Stimulated activated naive CD8-positive, alpha-beta T cell treated with anti-CD3 and anti-CD28 coated beads, Interleukin-15, amount 100 ng/mL, for 72 hours (primary cell): ENCODE measurements around the gene GBA3.

ENCODE experiments used
- ATAC-seq: fragments of 150-1000 bp; cut with Tn5 transposase; 2 replicates; pipeline ENCODE4 v1.10.0; 2021; ENCODE audit warnings: mild to moderate bottlenecking, moderate library complexity
- DNase-seq, 2 donors: peaks; one replicate each; pipeline ENCODE4 v3.0.0; 2021 to 2022
- H3K27ac Mint-ChIP-seq, 2 donors: one replicate each; pipeline ENCODE4 v1.8.0; 2022; ENCODE audit warnings: mild to moderate bottlenecking in 2 of 2, mixed read lengths in 2 of 2, moderate library complexity in 2 of 2
- H3K27me3 Mint-ChIP-seq: one replicate; pipeline ENCODE4 v1.8.0; 2022; ENCODE audit warnings: mixed read lengths
- H3K4me1 Mint-ChIP-seq: one replicate; pipeline ENCODE4 v1.8.0; 2022; ENCODE audit warnings: mild to moderate bottlenecking, mixed read lengths
- H3K4me3 Mint-ChIP-seq, 2 donors: one replicate each; pipeline ENCODE4 v1.8.0; 2022; ENCODE audit warnings: mild to moderate bottlenecking in 2 of 2, mixed read lengths in 2 of 2, moderate library complexity in 1 of 2
- H3K9me3 Mint-ChIP-seq, 2 donors: one replicate each; pipeline ENCODE4 v1.8.0; 2022; ENCODE audit warnings: mixed read lengths in 2 of 2

GBA3 gene

DNA sequence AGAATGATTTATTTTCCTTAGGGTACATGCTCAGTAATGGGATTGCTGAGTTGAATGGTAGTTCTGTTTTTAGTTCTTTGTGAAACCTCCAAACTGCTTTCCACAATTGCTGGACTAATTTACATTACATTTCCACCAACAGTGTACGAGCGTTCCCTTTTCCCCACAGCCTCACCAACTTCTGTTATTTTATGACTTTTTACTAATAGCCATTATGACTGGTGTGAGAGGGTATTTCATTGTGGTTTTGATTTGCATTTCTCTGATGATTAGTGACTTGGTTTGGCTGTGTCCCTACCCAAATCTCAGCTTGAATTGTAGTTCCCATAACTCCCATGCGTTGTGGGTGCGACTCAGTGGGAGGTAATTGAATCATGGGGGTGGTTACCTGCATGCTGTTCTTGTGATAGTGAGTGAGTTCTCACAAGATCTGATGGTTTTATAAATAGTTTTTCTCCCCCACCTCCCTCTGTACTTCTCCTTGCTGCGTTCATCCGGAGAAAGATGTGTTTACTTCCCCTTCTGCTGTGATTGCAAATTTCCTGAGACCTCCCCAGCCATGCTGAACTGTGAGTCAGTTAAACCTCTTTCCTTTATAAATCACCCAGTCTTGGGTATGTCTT is 95.1 kb downstream of the GBA3 start:
- DNase-seq (no peak), ATAC-seq (no peak)
- Mint-ChIP-seq H3K4me1 (no peaks in the 10 kb centered on the region), H3K9me3 (peaks cover 0 to 7% of the 10 kb centered on the region in 2 donors), H3K27me3 (no peaks in the 10 kb centered on the region), H3K4me3 (no peak overlapping the region), H3K27ac (no peak overlapping the region)

DNA sequence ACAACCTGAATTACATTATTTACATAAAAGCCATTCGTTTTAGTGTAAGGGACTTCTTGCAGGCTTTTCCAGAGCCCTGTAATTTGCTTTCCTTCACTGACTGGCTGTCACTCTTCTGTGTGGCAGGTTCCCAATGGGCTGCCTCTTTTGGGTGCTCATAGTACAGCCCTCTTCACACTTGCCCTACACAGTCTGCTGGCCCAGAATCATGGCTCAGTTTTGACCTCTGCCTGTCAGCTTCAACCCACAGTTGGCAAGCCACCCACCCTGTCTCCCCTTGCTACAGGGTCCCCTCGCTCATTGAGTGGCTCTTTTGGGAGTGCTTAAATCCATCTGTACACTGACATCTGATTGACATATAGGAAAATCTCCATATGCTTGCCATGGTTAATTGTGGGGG is 97.9 kb downstream of the GBA3 start:
- DNase-seq (no peak), ATAC-seq (no peak)
- peaks cover 0 to 7% of the 10 kb centered on the region in 2 donors for H3K9me3 Mint-ChIP-seq
- H3K4me3 Mint-ChIP-seq, result no peak overlapping the region
- no peaks in the 10 kb centered on the region for H3K27me3 Mint-ChIP-seq
- no peaks in the 10 kb centered on the region for H3K4me1 Mint-ChIP-seq
- H3K27ac Mint-ChIP-seq, result no peak overlapping the region

DNA sequence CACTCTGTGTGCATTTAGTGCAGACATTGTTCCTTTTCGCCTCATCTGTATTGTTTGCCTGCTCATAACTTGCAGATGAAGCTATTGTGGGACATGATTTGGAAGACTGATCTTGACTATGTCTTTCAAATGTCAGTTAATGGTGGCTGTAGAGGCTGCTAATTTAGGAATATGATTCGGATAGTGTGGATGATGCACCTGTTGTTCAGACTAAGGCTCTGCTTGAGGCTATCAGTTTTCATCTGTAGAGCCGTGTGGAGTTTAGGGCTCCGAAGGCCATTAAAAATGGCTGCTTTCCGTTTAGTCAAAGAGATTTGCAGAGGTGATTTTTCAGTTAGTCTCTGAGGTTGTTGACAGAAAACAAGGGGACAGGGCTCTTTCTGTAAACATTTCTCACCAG is 102.0 kb downstream of the GBA3 start:
- H3K27me3 Mint-ChIP-seq, result no peaks in the 10 kb centered on the region
- DNase-seq (no peak), ATAC-seq (no peak)
- no peak overlapping the region for H3K27ac Mint-ChIP-seq
- no peak overlapping the region for H3K4me3 Mint-ChIP-seq
- H3K9me3 Mint-ChIP-seq, result peaks cover 5% of the 10 kb centered on the region in 2 donors
- H3K4me1 Mint-ChIP-seq, result no peaks in the 10 kb centered on the region

DNA sequence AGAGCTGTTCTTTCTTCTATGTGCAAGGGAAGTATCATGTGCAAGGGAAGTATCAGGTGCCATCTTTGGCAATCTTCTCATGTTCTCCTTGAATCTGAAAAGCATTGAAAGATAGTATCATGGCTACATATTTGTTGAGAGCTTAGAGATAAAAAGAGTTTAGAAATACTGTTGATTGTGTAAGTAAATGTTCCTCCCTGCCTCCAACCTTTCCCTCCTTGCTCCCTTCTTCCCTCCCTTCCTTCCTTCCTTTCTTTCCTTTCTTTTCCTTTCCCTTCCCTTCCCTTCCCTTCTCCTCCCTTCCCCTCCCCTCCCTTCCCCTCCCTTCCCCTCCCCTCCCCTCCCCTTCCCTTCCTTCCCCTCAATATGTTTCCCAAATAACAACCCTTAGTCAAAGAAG is 108.7 kb downstream of the GBA3 start:
- Mint-ChIP-seq H3K27me3 (no peaks in the 10 kb centered on the region), H3K27ac (no peak overlapping the region), H3K4me1 (no peaks in the 10 kb centered on the region), H3K9me3 (peaks cover 5 to 13% of the 10 kb centered on the region in 2 donors), H3K4me3 (no peak overlapping the region)
- ATAC-seq (no peak), DNase-seq (no peak)

DNA sequence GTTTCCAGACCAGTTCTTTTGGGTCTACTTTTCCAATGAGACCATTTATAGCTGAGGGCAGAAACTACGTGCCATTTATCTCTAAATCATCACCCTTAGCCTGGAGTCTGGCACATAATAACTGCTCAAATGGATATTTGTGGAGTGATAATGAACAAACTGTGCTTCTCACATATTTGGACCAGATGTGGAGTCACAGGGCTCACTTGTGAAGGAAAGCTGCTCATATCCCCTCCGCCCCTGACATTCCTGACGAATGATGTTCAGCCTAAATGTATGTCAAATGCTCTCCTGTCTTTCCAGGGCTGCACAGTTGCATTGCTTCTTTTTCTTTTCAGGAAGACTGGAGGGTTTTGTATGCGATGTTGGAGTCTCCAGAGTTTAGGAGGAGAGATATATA is 110.1 kb downstream of the GBA3 start:
- Mint-ChIP-seq H3K4me3 (no peak overlapping the region), H3K27ac (no peak overlapping the region), H3K4me1 (no peaks in the 10 kb centered on the region), H3K27me3 (no peaks in the 10 kb centered on the region), H3K9me3 (peaks cover 5 to 13% of the 10 kb centered on the region in 2 donors)
- ATAC-seq (no peak), DNase-seq (no peak)

DNA sequence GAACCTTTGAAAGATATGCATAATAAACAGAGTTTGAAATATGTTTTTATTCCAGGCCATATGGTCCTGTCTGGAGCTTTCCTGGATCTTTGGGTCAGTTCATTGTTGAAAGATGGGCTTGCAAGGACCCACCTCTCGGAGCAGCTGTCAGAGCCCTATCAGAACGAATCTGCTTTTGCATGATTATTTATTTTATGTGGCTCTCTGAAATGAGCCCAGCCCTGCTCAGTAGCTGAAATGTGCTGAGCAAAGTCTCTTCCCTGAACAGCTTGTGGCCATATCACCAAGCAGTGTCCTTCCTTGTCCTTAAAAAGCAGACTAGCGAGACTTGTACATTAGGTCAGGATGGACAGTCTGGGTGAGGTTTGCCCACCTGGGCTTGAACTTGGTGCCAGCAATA is 110.8 kb downstream of the GBA3 start:
- DNase-seq, result no peak
- H3K27ac Mint-ChIP-seq, result no peak overlapping the region
- peaks cover 5 to 13% of the 10 kb centered on the region in 2 donors for H3K9me3 Mint-ChIP-seq
- no peak overlapping the region for H3K4me3 Mint-ChIP-seq
- no peaks in the 10 kb centered on the region for H3K27me3 Mint-ChIP-seq
- no peaks in the 10 kb centered on the region for H3K4me1 Mint-ChIP-seq
- no peak for ATAC-seq

DNA sequence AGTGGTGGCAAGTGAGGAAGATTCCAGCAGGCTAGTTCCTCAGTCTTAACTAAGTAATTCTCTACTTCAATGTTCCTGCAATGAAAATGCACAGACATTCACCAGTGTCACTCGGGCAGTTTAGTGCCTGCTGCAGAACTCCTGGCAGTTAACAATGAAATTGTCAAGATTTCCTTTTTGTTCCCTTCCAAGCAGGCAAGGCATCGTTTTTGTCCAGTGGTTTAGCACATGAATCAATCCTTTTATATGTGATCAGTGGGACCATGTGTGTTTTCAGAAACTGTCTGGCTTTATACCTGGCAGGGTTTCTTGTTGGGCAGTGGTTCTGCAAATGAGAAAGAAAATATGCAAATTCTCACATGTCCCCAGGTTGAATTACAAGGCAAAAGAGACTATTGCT is 122.2 kb downstream of the GBA3 start:
- H3K4me1 Mint-ChIP-seq, result no peaks in the 10 kb centered on the region
- DNase-seq, result no peak
- ATAC-seq, result no peak
- no peak overlapping the region for H3K4me3 Mint-ChIP-seq
- no peaks in the 10 kb centered on the region for H3K27me3 Mint-ChIP-seq
- peaks cover 3 to 6% of the 10 kb centered on the region in 2 donors for H3K9me3 Mint-ChIP-seq
- no peak overlapping the region for H3K27ac Mint-ChIP-seq

DNA sequence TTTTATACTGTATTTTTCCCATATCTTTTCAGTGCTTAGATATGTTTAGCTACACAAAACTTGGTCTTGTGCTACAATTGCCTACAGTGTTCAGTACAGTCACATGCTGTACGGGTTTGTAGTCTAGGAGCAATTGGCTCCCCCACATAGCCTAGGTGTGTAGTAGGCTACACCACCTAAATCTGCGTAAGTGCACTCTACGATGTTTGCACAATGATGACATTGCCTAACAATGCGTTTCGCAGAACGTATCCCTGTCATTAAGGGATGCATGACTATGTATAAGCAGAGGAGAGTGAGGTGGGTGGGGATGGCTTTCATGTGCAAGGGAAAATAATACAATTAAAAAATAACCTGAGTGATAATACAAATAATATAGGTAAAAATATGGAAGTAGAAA is 131.4 kb downstream of the GBA3 start:
- ATAC-seq (no peak), DNase-seq (no peak)
- H3K4me3 Mint-ChIP-seq, result no peak overlapping the region
- no peak overlapping the region for H3K27ac Mint-ChIP-seq
- H3K9me3 Mint-ChIP-seq, result peaks cover 7 to 13% of the 10 kb centered on the region in 2 donors
- no peaks in the 10 kb centered on the region for H3K4me1 Mint-ChIP-seq
- H3K27me3 Mint-ChIP-seq, result no peaks in the 10 kb centered on the region

DNA sequence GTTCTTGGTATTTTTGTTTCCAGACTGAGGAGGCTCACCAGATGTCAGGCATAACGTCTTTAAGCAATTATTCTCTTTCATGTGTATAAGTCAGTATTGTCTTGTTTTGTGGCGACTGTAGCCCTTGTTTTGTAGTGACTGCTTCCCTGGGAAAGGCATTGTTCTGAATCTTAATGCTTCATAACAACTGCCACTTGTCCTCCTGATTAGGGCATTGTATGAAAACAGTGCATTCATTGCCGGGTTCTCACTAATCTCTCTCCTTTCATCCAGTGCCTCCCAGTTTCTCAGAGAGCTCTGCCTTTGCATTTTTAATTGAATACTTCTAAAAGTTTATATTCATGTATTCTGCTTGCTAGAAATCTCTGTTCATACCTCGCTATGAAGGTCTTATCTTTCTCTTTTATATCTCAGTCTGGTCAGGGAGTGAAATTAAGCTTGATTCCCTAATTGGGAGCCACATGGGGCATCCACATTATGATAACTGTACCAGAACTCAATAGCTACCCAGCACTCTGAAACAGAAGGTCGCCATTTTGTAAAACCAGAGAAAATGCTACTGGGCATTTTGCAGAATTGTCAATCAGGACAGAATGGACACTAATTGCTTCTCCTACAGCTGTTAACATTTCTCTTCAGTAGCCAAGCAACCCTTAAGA is 149.8 kb downstream of the GBA3 start:
- Mint-ChIP-seq H3K4me1 (no peaks in the 10 kb centered on the region), H3K27ac (no peak overlapping the region), H3K9me3 (no peaks in the 10 kb centered on the region), H3K4me3 (no peak overlapping the region), H3K27me3 (no peaks in the 10 kb centered on the region)
- no peak for ATAC-seq
- no peak for DNase-seq

DNA sequence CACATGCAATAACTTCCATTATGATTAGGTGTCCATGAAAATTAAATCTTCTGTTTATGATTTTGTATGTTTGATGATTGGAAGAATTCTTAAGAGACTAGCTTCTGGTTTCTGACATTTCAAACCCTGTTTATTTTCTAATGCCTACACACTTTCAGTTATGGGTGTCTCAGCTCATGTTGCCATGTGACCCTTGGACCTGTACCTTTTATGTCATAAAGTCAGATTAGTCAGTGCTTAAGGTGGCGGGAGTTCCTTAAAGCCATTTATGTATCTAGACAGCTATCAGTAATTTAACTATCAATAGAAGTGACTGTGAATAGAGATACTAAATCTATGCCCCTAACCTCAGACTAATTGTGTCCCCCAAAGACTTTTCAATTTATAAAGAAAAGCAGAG is 155.6 kb downstream of the GBA3 start:
- no peaks in the 10 kb centered on the region for H3K4me1 Mint-ChIP-seq
- no peak overlapping the region for H3K4me3 Mint-ChIP-seq
- no peaks in the 10 kb centered on the region for H3K9me3 Mint-ChIP-seq
- peaks cover 24% of the 10 kb centered on the region for H3K27me3 Mint-ChIP-seq
- ATAC-seq (no peak), DNase-seq (no peak)
- no peak overlapping the region for H3K27ac Mint-ChIP-seq

DNA sequence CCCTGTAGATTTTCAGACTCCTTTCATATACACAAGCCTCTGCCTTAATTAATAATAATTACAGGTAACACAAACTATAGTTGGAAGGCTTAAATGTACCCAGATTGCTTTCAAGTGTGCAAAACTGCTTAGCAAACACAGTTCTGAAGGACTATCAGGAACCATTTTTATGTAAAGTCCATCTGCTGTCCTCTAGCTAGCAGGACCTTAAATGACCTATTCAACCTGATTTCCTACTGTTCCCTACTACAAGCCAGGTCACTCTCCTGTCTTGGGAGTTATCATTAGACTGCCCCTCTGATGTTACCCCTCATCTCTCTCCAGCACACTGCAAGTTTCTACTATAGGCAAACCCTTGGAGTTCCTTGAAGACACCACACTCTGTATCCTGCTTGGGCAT is 157.3 kb downstream of the GBA3 start:
- Mint-ChIP-seq H3K4me3 (no peak overlapping the region), H3K27me3 (peaks cover 26% of the 10 kb centered on the region), H3K4me1 (no peaks in the 10 kb centered on the region), H3K27ac (no peak overlapping the region), H3K9me3 (peaks cover 0 to 4% of the 10 kb centered on the region in 2 donors)
- ATAC-seq (no peak), DNase-seq (no peak)

DNA sequence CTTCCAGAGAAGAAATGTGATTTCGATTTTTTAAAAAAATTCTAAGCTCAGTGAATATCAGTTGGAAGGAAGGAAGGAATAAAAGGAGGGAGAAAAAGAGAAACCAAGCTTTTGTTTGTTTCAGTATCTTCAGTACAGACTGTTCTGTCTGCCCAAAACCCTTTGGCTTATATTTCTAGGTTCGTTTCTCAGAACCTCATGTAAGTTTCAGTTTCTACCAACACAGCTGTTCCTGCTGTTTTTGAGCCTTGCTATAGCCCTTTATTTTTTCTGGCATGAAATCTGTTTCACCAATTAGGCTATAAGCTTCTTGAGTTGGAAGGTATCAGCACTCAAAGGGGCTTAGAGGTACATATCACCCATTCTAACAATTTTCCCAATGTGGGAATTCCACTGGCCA is 157.9 kb downstream of the GBA3 start:
- H3K27me3 Mint-ChIP-seq, result peaks cover 28% of the 10 kb centered on the region
- ATAC-seq (no peak), DNase-seq (no peak)
- no peak overlapping the region for H3K4me3 Mint-ChIP-seq
- peaks cover 0 to 6% of the 10 kb centered on the region in 2 donors for H3K9me3 Mint-ChIP-seq
- H3K4me1 Mint-ChIP-seq, result no peaks in the 10 kb centered on the region
- H3K27ac Mint-ChIP-seq, result no peak overlapping the region

DNA sequence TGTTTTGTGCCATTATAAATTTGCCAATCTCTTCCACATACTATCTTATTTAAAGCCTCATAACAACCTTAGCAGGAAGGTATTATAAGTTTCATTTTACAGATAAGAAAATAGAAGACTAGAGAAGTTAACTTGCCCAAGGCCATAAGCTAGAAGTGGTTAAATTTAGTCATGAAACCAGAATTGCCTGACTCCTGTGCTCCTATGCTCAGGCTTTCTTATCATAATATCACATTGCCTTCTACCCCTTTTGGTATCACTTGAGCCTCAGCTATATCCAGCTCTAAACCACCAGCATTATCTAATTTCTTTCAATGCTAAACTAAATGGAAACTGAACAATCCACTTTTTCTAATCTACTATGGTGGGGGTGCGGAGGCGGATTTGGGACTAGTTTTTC is 164.7 kb downstream of the GBA3 start:
- ATAC-seq (no peak), DNase-seq (no peak)
- H3K4me1 Mint-ChIP-seq, result no peaks in the 10 kb centered on the region
- H3K4me3 Mint-ChIP-seq, result no peak overlapping the region
- peaks cover 19% of the 10 kb centered on the region for H3K27me3 Mint-ChIP-seq
- peaks cover 0 to 6% of the 10 kb centered on the region in 2 donors for H3K9me3 Mint-ChIP-seq
- H3K27ac Mint-ChIP-seq, result no peak overlapping the region

DNA sequence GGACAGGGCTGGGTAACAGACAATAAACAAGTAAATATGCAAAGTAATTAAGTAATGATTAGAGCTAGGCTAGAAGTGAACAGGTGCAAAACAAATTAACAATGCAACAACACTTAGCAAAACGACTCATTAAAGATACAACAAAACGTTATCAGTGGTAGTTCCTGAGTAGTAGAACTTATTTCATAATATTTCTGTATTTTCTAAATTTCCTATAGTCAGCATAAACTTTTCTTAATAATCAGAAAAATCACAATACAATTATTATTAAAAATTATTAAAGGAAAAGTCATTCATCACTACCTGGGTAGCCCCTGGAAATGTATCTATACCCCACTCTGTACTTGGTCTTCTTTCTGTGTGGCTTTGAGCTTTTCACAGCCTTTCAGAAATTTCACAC is 166.6 kb downstream of the GBA3 start:
- Mint-ChIP-seq H3K4me3 (no peak overlapping the region), H3K4me1 (no peaks in the 10 kb centered on the region), H3K9me3 (peaks cover 0 to 6% of the 10 kb centered on the region in 2 donors), H3K27me3 (peaks cover 9% of the 10 kb centered on the region), H3K27ac (no peak overlapping the region)
- DNase-seq (no peak), ATAC-seq (no peak)
